HG03439 (cell line): Measurements from ENCODE around the gene ERICH2.

ENCODE experiments used
- ATAC-seq: cut with Tn5 transposase; IDR thresholded peaks from one replicate; pipeline ENCODE4 v1.9.1; 2021; ENCODE audit warnings: mild to moderate bottlenecking, moderate library complexity; ENCODE audit not compliant: unreplicated experiment

ERICH2 gene

DNA sequence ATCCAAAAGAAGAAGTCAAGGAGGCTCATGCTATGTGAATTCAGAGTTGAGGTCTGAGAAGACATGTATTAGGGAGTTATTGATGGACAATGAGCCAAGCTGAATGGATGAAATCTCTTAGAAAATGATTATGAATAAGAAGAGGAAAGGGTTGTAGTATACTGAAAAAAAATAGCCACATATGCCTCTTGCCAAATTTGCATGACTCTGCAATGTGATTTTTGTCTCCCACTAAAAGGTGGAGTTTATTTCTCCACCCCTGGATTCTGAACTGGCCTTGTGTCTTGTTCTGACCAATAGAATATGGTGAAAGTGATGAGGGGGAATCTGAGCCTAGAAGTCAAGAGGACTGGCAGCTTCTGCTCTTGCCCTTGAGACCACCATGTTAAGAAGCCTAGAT is 8.6 kb upstream of the ERICH2 start:
- ATAC-seq = no peak

DNA sequence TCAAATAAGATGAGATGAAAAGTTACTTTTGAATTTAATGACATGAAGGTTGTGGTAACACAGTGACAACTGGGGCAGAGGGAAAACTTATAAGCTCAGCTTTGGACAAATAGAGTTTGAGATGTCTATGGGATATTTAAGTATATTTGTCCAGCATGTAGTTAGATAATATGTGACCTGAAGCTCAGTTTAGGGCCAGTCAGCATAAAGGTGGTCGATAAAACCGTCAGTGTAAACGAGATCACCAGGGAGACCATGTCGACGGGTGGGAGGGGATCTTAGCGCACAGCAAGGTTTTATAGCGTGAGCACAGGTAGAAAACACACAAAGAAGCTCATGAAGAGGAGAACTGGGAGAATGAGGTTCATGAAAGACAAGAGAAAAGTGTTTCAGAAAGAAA is 7.4 kb upstream of the ERICH2 start:
- ATAC-seq = no peak

DNA sequence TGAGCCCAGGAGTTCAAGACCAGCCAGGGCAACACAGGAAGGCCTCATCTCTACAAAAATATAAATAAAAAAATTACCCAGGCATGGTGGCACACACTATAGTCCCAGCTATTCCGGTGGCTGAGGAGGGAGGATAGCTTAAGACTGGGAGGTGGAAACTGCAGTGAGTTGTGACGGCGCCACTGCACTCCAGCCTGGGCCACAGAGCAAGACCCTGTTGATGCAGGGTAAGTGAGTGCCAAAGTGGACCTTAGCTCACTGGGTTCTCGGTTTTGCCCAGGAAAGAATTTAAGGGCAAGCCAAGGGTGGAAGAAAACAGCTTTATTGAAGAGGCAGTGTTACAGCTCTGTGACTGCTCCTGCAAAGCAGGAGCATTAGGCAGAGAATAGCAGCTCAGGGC is 6.9 kb upstream of the ERICH2 start:
- ATAC-seq = no peak

GRCh38 chr2:170764880-170765261 is 5.3 kb upstream of the ERICH2 start:
- ATAC-seq = no peak

GRCh38 chr2:170766693-170767092 is 3.5 kb upstream of the ERICH2 start:
- no peak for ATAC-seq

DNA sequence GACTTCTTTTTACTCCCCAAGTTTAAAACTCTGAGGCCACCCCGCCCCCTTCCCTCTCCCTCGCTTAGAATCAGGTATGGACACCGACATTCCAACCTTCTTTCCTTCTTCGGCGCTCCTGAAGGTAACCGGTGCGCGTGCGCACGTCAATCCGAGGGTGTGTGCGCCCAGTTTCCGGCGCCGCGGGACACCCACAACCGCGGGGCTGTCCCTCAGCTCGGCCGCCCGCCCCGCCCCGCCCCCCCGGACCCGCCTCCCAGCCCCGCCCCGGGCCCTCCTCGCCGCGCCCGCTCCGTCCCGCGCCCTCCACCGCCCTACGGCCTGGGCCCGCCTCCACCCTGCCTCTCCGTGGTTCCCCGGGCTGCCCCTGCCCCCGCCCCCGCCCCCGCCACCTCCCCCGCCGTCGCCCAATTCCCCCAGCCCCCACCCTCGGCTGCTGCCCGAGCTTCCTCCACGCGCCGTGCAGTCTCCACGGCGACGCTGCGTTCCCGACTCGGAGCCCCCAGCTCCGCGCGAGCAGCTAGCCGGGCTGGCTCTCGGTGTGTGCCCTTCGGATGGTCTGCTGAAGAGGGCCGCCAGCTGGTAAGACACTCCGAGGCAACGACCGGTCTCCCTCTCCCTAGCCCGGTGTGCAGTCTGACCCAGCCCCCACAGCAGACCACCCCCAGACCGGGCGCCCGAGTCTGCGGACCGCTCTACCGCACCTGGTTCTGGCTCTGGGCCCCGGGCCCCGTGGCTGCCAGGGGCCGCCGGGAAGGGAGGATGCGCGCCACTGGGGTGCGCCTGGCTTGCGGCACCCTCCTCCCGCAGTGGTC is 635 bp downstream of the ERICH2 start:
- peak; percentile 81 for ATAC-seq

DNA sequence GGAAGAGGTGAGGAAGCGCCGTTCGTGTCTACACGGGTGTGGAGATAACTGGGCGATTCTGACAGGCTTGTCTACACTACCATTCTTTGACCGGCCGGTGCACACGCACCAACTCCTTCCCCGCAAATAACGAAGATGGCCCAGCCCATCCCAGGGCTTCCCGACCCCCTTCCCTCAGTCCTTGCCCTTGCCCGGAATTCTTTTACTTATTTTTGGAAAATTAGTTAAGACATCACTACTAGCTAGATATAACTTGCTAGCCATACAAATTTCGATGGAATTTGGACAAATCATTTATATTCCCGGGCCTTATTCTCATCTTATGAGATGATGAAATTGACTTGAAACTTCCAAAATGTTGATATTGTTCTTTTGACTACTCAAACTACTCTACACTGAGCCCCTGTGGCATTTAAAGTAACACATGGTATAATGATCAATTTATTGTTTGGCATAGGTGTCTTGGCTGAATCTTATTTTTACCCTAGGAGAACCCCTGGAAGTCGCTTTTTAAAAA is 1.3 kb downstream of the ERICH2 start:
- no peak for ATAC-seq

DNA sequence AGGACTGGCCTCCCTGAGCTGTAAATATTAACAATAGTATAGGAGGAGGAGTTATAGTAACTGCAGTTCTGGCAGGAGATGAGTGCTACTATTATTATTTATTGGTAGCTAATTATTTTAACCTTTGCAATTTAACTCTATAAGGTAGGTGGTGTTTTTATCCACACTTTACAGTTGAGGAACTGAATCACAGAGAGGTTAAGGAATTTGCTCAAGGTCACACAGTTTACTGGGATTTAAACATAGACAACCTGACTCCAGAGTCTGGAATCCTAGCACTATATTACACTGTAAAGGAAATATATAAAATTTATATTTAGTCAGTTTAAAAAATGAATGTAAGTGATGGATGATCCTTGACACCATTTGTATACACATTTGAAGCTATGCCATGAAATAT is 2.1 kb downstream of the ERICH2 start:
- ATAC-seq = no peak

DNA sequence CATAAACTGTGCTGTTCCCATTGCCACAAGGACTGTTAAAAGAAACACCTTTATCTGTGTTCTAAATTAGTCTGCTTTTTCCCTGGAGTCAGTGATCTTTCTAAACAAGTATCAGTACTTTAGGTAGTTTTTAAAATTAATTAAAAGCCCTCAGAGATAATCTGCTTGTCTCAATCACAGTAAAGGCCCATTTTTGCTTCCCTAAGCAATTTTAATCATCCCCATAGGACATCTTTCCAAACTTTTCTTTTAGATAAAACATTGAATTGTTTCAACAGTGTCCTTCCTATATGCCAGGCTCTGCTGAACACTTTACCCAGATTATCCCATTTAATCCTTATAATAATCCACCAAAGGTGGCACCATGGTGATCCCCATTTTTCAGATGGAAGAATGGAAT is 3.9 kb downstream of the ERICH2 start:
- no peak for ATAC-seq

DNA sequence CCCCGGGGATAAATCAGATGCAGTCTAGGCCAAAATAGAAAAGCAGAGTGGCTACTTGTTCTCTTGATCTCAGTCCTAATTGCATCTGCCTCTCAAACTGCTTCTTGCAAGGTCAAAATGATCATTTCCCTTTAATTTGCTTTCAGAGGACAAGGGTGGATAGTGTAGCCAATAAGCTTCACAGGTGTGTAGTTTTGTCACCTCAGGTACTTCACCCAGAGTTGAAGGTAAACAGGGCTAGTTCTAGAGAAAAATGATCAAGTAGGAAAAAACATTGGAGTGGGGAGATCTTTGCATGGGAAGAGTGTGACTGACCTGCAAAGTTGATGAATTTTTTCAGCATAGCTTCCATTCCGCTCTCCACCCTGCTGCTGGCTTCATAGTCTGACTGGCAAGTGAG is 8.7 kb downstream of the ERICH2 start:
- ATAC-seq = no peak

DNA sequence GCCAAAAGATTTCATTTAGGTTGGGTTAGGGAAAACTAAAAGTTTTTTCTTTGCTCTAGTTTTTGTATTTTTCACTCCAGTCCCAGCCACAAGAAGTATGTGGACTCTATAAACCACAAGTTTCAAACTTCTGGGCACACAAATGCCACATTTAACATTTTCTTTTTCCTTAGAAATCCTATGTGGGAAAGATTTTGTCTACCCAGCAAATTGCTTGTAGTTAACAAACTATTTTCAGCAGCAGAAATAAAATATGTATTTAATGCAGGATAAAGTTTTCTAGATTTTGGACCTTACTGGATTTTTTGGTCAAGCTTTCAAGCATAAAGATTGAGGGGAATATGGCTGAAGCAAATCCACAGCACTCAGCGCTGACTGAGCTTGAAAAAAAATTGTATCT is 9.1 kb downstream of the ERICH2 start:
- no peak for ATAC-seq

DNA sequence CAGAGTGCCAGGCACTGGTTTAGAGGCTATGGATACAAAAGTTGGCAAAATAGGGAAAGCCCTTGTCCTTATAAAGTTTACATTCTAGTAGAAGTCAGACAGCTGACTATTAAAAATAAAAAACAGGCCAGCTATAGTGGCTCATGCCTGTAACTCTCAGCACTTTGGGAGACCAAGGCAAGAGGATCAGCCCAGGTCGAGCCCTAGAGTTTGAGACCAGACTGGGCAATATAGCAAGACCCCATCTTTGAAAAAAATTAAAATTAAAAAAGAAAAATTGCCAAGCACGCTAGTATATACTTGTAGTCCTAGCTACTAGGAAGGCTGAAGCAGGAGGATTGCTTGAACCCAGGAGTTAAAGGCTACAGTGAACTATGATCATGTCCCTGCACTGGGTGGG is 12.5 kb downstream of the ERICH2 start:
- no peak for ATAC-seq

DNA sequence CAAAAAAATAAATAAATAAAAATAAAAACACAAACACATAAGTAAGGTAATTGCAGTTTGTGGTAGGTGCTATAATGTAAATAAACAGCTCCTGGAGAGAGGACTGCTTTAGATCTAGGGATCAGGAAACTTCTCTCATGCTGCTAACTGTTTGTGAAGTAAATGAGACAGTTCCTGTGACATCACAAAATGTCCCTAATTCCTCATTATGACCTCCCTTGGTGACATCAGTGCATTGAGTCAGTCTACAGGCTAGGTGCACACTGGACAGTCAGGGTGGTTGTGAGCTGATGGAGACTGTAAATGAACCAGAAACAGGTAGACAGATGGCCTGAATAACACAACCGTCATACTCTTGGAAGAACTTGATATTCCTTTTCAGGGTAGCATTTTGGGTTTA is 13.4 kb downstream of the ERICH2 start:
- no peak for ATAC-seq

DNA sequence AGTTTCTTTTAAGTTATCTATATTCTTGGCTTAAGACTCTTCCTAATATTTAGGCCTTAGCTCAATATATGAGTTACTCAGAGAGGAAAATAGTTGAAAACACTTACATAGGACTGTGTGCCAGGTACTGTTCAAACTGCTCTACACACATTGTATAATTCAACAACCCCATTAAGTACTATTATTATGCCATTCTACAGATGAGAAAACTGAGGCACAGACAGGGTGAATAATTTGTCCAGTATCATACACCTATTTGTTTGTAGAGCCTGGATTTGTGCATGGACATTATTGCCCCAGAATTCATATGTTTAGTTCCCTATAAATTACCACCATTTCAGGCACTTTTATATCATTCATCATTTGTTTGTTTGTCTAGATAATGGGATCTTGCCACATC is 28.8 kb downstream of the ERICH2 start:
- no peak for ATAC-seq

GRCh38 chr2:170806548-170806947 is 36.4 kb downstream of the ERICH2 start:
- no peak for ATAC-seq

GRCh38 chr2:170812710-170813600 is 42.8 kb downstream of the ERICH2 start:
- no peak for ATAC-seq

- no peak for ATAC-seq
These were observed 43.7 kb downstream of the ERICH2 start for GRCh38 chr2:170813611-170814532.

GRCh38 chr2:170814533-170815230 is 44.5 kb downstream of the ERICH2 start:
- ATAC-seq = no peak

DNA sequence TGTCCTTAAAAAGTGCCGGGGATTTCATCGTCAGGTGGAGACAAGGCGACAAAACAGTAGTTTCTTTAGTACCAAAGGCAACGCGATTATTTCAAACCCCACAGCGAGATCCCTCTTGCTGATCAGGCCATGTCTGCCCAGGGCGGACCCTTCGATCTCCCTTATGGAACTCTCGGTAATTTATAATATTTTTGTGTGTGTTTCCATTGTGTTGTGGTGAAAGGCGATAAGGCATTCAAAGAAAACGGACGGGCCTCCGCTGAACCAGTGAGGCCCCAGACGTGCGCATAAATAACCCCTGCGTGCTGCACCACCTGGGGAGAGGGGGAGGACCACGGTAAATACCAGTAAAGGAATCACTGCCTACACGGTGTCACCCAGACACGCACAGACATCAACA is 45.1 kb downstream of the ERICH2 start:
- no peak for ATAC-seq

DNA sequence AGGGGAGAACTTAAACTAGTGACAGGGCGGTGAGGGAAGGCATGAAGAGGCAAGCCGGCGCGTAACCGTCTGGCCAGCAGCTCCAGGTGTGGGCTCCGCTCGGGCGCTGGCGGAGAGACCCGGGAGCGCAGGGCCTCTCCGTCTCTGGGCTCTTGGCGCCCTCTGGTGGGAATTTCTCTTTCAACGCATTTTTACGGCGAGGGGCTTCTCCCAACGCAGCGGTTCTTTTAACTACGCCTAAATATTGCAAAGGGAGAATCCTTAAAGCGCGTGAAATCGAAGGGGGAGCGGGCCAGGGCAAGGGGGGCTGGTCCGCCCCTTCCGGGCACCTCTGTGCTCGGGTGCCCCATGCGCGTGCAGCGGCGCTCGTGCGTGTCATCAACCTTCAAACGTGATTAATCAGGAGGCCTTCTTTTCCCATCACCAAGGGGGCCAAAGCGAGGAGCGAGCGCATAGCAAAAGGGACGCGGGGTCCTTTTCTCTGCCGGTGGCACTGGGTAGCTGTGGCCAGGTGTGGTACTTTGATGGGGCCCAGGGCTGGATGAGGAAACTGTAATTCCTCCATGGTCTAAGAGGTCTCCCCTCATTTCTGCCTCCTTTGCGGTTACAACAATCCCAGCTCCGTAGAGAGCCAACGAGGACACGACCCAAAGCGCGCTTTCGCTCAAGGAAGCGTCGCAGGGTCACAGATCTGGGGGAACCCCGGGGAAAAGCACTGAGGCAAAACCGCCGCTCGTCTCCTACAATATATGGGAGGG is 45.7 kb downstream of the ERICH2 start:
- ATAC-seq = no peak
